H1 (cell line): ENCODE measurements around the gene ZNF773. TPM values are rescaled to one million over a fixed set of nuclear protein-coding genes. Genes with fewer than 3 reads are reported as not detected.

Experiments used
- CTCF ChIA-PET: fragments of 300-600 bp; sonication (Branson Sonifier 250); formaldehyde crosslinking; loops from one replicate; lab custom pipeline; 2021; ENCODE audit not compliant: partially characterized antibody; lab: Charles Lee
- POLR2A ChIA-PET: fragments of 300-600 bp; sonication (Branson Sonifier 250); formaldehyde crosslinking; loops from one replicate; lab custom pipeline; 2021; ENCODE audit warnings: inconsistent platforms; ENCODE audit not compliant: partially characterized antibody; lab: Charles Lee
- DNase-seq, 2 experiments: peaks; one replicate each; pipeline versions ENCODE4 v3.0.0 to v3.0.0-alpha.2; 2010 to 2022; ENCODE audit warnings: low spot score in 2 of 2, low read depth in 1 of 2, mixed read lengths in 1 of 2
- FAIRE-seq: peaks from 2 replicates; lab custom pipeline; 2011; peaks lifted over from hg19 to GRCh38; lab: Jason Lieb, UNC
- H2AFZ ChIP-seq: 2 replicates; pipeline ENCODE4 v1.8.1; 2012; ENCODE audit warnings: low read length, inconsistent platforms
- H2AK5ac ChIP-seq: 2 replicates; pipeline ENCODE4 v1.6.1; 2013; ENCODE audit warnings: low read depth, low read length
- H2BK120ac ChIP-seq: replicated peaks from 2 replicates; pipeline ENCODE3; 2013; ENCODE audit warnings: low read depth, low read length, inconsistent platforms
- H2BK12ac ChIP-seq: 2 replicates; pipeline ENCODE4 v1.6.1; 2013; ENCODE audit warnings: low read depth, low read length
- H2BK15ac ChIP-seq: 2 replicates; pipeline ENCODE4 v1.6.1; 2013; ENCODE audit warnings: low read length
- H2BK20ac ChIP-seq: 2 replicates; pipeline ENCODE4 v1.6.1; 2013; ENCODE audit warnings: low read length
- H2BK5ac ChIP-seq: 2 replicates; pipeline ENCODE4 v1.6.1; 2013; ENCODE audit warnings: low read depth, low read length
- H3K14ac ChIP-seq: 2 replicates; pipeline ENCODE4 v1.6.1; 2013; ENCODE audit warnings: inconsistent platforms; ENCODE audit not compliant: insufficient read length
- H3K18ac ChIP-seq: 2 replicates; pipeline ENCODE4 v1.6.1; 2013; ENCODE audit warnings: low read length; ENCODE audit errors: extremely low read depth
- H3K23ac ChIP-seq: 2 replicates; pipeline ENCODE4 v1.6.1; 2013; ENCODE audit warnings: inconsistent platforms; ENCODE audit not compliant: insufficient read length
- H3K23me2 ChIP-seq: 2 replicates; pipeline ENCODE4 v1.6.1; 2013; ENCODE audit warnings: low read depth, low read length
- H3K27ac ChIP-seq: 2 replicates; pipeline ENCODE4 v1.6.1; 2011; ENCODE audit warnings: low read depth, low read length, inconsistent platforms
- H3K27me3 ChIP-seq, 4 experiments: replicated peaks in 1 of 4; 1 replicate in 1 of 4; 2 replicates in 3 of 4; pipeline versions ENCODE4 v1.6.1 to v1.8.1; 2011 to 2013; ENCODE audit warnings: low read length in 3 of 4, mild to moderate bottlenecking in 3 of 4, inconsistent platforms in 2 of 4, mixed read lengths in 2 of 4, moderate library complexity in 1 of 4; ENCODE audit not compliant: control insufficient read depth in 3 of 4, insufficient read depth in 3 of 4; ENCODE audit errors: extremely low read depth in 1 of 4
- H3K36me3 ChIP-seq, 4 experiments: 2 replicates each; pipeline versions ENCODE4 v1.6.1 to v1.8.1; 2011 to 2013; ENCODE audit warnings: mild to moderate bottlenecking in 4 of 4, low read length in 3 of 4, moderate library complexity in 2 of 4, control low read depth in 1 of 4, inconsistent platforms in 1 of 4; ENCODE audit not compliant: insufficient read depth in 4 of 4, control insufficient read depth in 2 of 4
- H3K4ac ChIP-seq: replicated peaks from 2 replicates; pipeline ENCODE3; 2013; ENCODE audit warnings: low read length, low read depth, mixed read lengths, inconsistent platforms; ENCODE audit not compliant: insufficient read length
- H3K4me1 ChIP-seq, 4 experiments: replicated peaks in 1 of 4; 1 replicate in 1 of 4; 2 replicates in 3 of 4; pipeline versions ENCODE4 v1.6.1 to v1.8.1; 2011 to 2013; ENCODE audit warnings: low read length in 3 of 4, inconsistent platforms in 2 of 4, mixed read lengths in 1 of 4; ENCODE audit not compliant: insufficient read depth in 4 of 4, control insufficient read depth in 3 of 4
- H3K4me2 ChIP-seq, 2 experiments: 2 replicates each; pipeline versions ENCODE4 v1.6.1 to v1.8.1; 2011 to 2013; ENCODE audit warnings: low read depth in 2 of 2, low read length in 2 of 2, control low read depth in 1 of 2, inconsistent platforms in 1 of 2, mild to moderate bottlenecking in 1 of 2; ENCODE audit not compliant: insufficient read depth in 1 of 2
- H3K4me3 ChIP-seq, 4 experiments: fragments of 200-600, 300-600 bp in 1 of 4; sonication (generic), shearing (Covaris generic), sonication (Bioruptor Twin) in 1 of 4; 2 replicates each; pipeline versions ENCODE4 v1.5.1 to v1.8.1; 2011 to 2016; ENCODE audit warnings: low read length in 4 of 4, low read depth in 3 of 4, control low read depth in 2 of 4, inconsistent platforms in 2 of 4, mild to moderate bottlenecking in 2 of 4, mixed read lengths in 1 of 4, moderate library complexity in 1 of 4; ENCODE audit not compliant: insufficient read depth in 2 of 4; ENCODE audit errors: extremely low read depth in 1 of 4
- H3K56ac ChIP-seq: replicated peaks from 2 replicates; pipeline ENCODE3; 2013; ENCODE audit warnings: low read depth, mild to moderate bottlenecking, mixed read lengths, low read length, inconsistent platforms; ENCODE audit not compliant: insufficient read length
- H3K79me1 ChIP-seq: 2 replicates; pipeline ENCODE4 v1.6.1; 2013; ENCODE audit warnings: low read depth, low read length, control low read depth
- H3K79me2 ChIP-seq, 2 experiments: 2 replicates each; pipeline versions ENCODE4 v1.6.1 to v1.8.1; 2012 to 2013; ENCODE audit warnings: low read length in 2 of 2, mild to moderate bottlenecking in 2 of 2, inconsistent platforms in 1 of 2; ENCODE audit not compliant: insufficient read depth in 2 of 2, control insufficient read depth in 1 of 2
- H3K9ac ChIP-seq, 4 experiments: replicated peaks in 1 of 4; 1 replicate in 1 of 4; 2 replicates in 3 of 4; pipeline versions ENCODE4 v1.6.1 to v1.8.1; 2011 to 2013; ENCODE audit warnings: low read depth in 3 of 4, low read length in 3 of 4, control low read depth in 2 of 4, mild to moderate bottlenecking in 2 of 4, moderate library complexity in 2 of 4, inconsistent platforms in 1 of 4; ENCODE audit errors: extremely low read depth in 1 of 4
- H3K9me3 ChIP-seq, 2 experiments: 2 replicates each; pipeline versions ENCODE4 v1.6.1 to v1.8.1; 2012 to 2013; ENCODE audit warnings: mild to moderate bottlenecking in 2 of 2, moderate library complexity in 2 of 2, control low read depth in 1 of 2, inconsistent platforms in 1 of 2, low read depth in 1 of 2, low read length in 1 of 2, mixed read lengths in 1 of 2; ENCODE audit not compliant: insufficient read depth in 2 of 2
- H4K20me1 ChIP-seq, 2 experiments: replicated peaks in 1 of 2; 2 replicates each; pipeline versions ENCODE3 to v1.8.1; 2011 to 2013; ENCODE audit warnings: inconsistent platforms in 2 of 2, low read length in 2 of 2, mild to moderate bottlenecking in 1 of 2; ENCODE audit not compliant: insufficient read depth in 2 of 2, control insufficient read depth in 1 of 2
- H4K5ac ChIP-seq: 2 replicates; pipeline ENCODE4 v1.6.1; 2013; ENCODE audit warnings: low read length, low read depth, mixed read lengths, inconsistent platforms; ENCODE audit not compliant: insufficient read length
- H4K8ac ChIP-seq: 2 replicates; pipeline ENCODE4 v1.8.0; 2013; ENCODE audit warnings: mild to moderate bottlenecking, moderate library complexity, low read length, inconsistent platforms; ENCODE audit not compliant: insufficient read depth; ENCODE audit errors: extremely low read depth
- H4K91ac ChIP-seq: replicated peaks from 2 replicates; pipeline ENCODE3; 2013; ENCODE audit warnings: low read length, mixed read lengths, inconsistent platforms; ENCODE audit not compliant: insufficient read length
- ASH2L ChIP-seq: fragments of 200-600, 300-600 bp; sonication (generic); IDR thresholded peaks from one replicate; pipeline ENCODE4 v1.7.1; 2017; ENCODE audit warnings: low read length
- CEBPB ChIP-seq: IDR thresholded peaks from 2 replicates; pipeline ENCODE4 v1.6.1; 2012; ENCODE audit warnings: low read depth, low read length
- CREB1 ChIP-seq: IDR thresholded peaks from 2 replicates; pipeline ENCODE4 v1.6.1; 2012; ENCODE audit warnings: inconsistent platforms
- HDAC2 ChIP-seq, 2 experiments: fragments of 300-600 bp in 1 of 2; sonication (generic) in 1 of 2; IDR thresholded peaks; 2 replicates each; pipeline ENCODE4 v1.6.1; 2011 to 2012; ENCODE audit warnings: low read depth in 2 of 2, low read length in 2 of 2, mild to moderate bottlenecking in 2 of 2, moderate library complexity in 2 of 2, borderline replicate concordance in 1 of 2, inconsistent platforms in 1 of 2
- SP1 ChIP-seq: IDR thresholded peaks from 2 replicates; pipeline ENCODE4 v1.6.1; 2011; ENCODE audit warnings: low read depth, low read length
- SP4 ChIP-seq: IDR thresholded peaks from 2 replicates; pipeline ENCODE4 v1.6.1; 2012; ENCODE audit warnings: low read length, inconsistent platforms
- SRF ChIP-seq: IDR thresholded peaks from 2 replicates; pipeline ENCODE4 v1.6.1; 2011; ENCODE audit warnings: mild to moderate bottlenecking, low read depth, low read length, moderate library complexity
- TCF12 ChIP-seq: IDR thresholded peaks from 2 replicates; pipeline ENCODE4 v1.6.1; 2011; ENCODE audit warnings: low read depth, mild to moderate bottlenecking, low read length
- WGBS, 2 experiments: shearing (Covaris generic) in 1 of 2; methylation state at CpG; one replicate each; pipeline versions ENCODE4 v1.1.6 to v1.1.7; 2013 to 2015; ENCODE audit warnings: low lambda C conversion rate in 2 of 2, mixed read lengths in 2 of 2, inconsistent platforms in 1 of 2, low coverage in 1 of 2, missing lambda C conversion rate in 1 of 2; ENCODE audit not compliant: insufficient replicate concordance in 2 of 2, insufficient coverage in 1 of 2, insufficient read length in 1 of 2; ENCODE audit errors: extremely low coverage in 1 of 2, missing lambda C conversion rate in 1 of 2; 5-methylcytosine and 5-hydroxymethylcytosine counted together
- polyA plus RNA-seq, 7 experiments: library from polyadenylated mRNA; depleted of rRNA in 3 of 7; stranded (reverse) in 5 of 7; unstranded in 2 of 7; fragments of >200 nt in 5 of 7; fragments of 200-250 nt in 2 of 7; gene quantifications; 1 replicate in 5 of 7; 2 replicates in 1 of 7; 4 replicates in 1 of 7; pipeline versions ENCODE4 v1.2.1 to v1.2.3, GENCODE V29; 2011 to 2013; ENCODE audit warnings: missing spikeins in 2 of 7, mixed read lengths in 2 of 7
- total RNA-seq: library from RNA; stranded (reverse); fragmentation: NEBNext Ultra II Directional; extraction: Animal tissue kit (Norgen Biotek cat#: 25700); gene quantifications from 2 replicates; pipeline ENCODE4 v1.2.1, GENCODE V29; 2021
- TF ChIP-seq, protein P1 (sequence below): IDR thresholded peaks from 2 replicates; pipeline ENCODE4 v1.6.1; 2012; ENCODE audit warnings: inconsistent platforms

Gene ZNF773
- total and polyA plus RNA-seq, 2 of the 8 experiments (the other 6 are each of a cell fraction or from before 2014, with no cell fraction given), result 4.2 to 8.3 TPM

DNA sequence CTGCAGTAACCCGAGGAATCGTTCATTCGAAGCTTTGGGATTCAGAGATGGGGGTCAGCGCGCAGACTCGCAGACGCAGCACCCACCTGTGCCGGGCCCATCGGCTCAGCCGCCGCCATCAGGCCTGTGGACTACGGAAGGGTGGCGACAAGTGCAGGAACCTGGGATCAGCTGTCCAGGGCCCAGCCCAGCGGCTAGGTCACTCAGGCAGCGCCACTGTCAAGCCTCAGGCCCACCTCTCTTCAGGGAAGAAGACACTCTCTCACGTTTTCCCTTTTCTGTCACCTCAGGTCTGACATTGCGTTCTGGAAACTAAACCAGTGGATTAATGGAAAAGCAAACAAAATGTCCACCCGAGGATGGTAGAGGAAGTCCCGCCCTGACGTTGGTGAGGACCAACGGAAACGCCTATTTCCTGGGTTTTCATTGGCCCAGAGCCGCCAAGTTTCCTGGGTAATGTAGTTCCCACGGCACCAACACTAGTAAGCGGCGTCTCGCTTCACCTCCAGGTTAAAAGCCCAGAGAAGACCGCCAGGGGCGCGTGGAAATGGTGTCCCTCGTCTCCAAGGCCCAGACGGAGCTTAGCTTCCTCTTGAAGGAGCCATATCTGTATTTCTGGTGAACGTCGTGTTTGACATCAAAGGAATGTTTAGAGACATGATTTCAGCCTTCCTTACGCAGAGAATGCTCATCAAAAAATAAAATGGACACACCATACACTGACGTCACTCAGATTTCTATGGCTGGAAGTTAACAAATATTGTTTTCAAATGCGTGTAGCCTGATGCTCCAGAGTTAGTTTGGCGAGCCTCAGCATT lies 22.3 kb upstream of the ZNF773 start, which contains the start of gene ZNF772:
TSS of gene ZNF772 (minus strand) at position 376 of the 818 bp plus-strand sequence. CDS start at position 119, 257 bp downstream.
- no peak within 1 kb of the TSS for H3K14ac ChIP-seq
- H3K4me3 ChIP-seq, result peak within 1 kb of the TSS; percentile 89 to 97 (median 96)
- peaks cover 4% of the 10 kb centered on the region for H3K23me2 ChIP-seq
- WGBS, 2 experiments, result 11% methylated on average over 38 of the region's 38 CpGs; no CpG with 5 or more reads in 1 of the 2 experiments
- no peak within 1 kb of the TSS for H3K4ac ChIP-seq
- DNase-seq, result peak; percentile 84 to 93
- peak within 1 kb of the TSS in 3 of 4 experiments; percentile 90 to 97 (median 91); a peak in 6 of 7 replicates for H3K9ac ChIP-seq
- no peak within 1 kb of the TSS for H3K23ac ChIP-seq
- CTCF ChIA-PET, result interaction anchor here (0.6 to 3.2 kb wide), 11 partner anchors 8 to 204 kb away, joined by 3 to 15 read pairs (median 3); partner anchors contain the start of gene ZNF419
- peak within 1 kb of the TSS; percentile 61 for H4K5ac ChIP-seq
- peaks cover 39 to 51% of the 10 kb centered on the region in 2 experiments for H3K9me3 ChIP-seq
- no peak within 1 kb of the TSS for H2BK120ac ChIP-seq
- H4K8ac ChIP-seq, result peak within 1 kb of the TSS; percentile 96; the same call in 1 of the 2 replicates
- H2AK5ac ChIP-seq, result no peak within 1 kb of the TSS
- peak; percentile 99 for FAIRE-seq
- no peak within 1 kb of the TSS for H3K56ac ChIP-seq
- H2AFZ ChIP-seq, result peak within 1 kb of the TSS; percentile 100
- H3K27me3 ChIP-seq, result peaks cover 0 to 1% (median 0%) of the 10 kb centered on the region in 4 experiments; a peak in 2 of 7 replicates
- peaks cover 13 to 37% (median 31%) of the 10 kb centered on the region in 4 experiments for H3K36me3 ChIP-seq
- H2BK12ac ChIP-seq, result no peak within 1 kb of the TSS
- H3K27ac ChIP-seq, result peak within 1 kb of the TSS; percentile 85
- H3K4me1 ChIP-seq, result no peaks in the 10 kb centered on the region
- peak within 1 kb of the TSS; percentile 94 for H2BK5ac ChIP-seq
- H4K20me1 ChIP-seq, result no peaks in the 10 kb centered on the region
- peaks cover 8% of the 10 kb centered on the region; the same call in 1 of the 2 replicates for H3K79me1 ChIP-seq
- H3K4me2 ChIP-seq, result peak within 1 kb of the TSS; percentile 76 to 78
- peaks cover 3 to 21% of the 10 kb centered on the region in 2 experiments; a peak in 2 of 4 replicates for H3K79me2 ChIP-seq
- POLR2A ChIA-PET, result interaction anchor here (0.6 to 2.4 kb wide), 7 partner anchors 8 to 232 kb away, joined by 3 to 14 read pairs (median 6); partner anchors contain the start of genes ZNF154, ZNF419 and ZNF749
- H2BK15ac ChIP-seq, result no peak within 1 kb of the TSS; the same call in 1 of the 2 replicates
- no peak within 1 kb of the TSS for H2BK20ac ChIP-seq
- H3K18ac ChIP-seq, result peak within 1 kb of the TSS; percentile 79
- H4K91ac ChIP-seq, result peak within 1 kb of the TSS; percentile 26
- TF ChIP-seq HDAC2 (IDR thresholded peaks at IDR 0.05; ENCODE audit: borderline replicate concordance in 1 of 2, low read depth in 2 of 2, low read length in 2 of 2), result peak in 1 of 2 experiments; percentile 82; a peak in 1 of 4 replicates
- TF ChIP-seq CEBPB, result no peak
- TF ChIP-seq, protein P1, sequence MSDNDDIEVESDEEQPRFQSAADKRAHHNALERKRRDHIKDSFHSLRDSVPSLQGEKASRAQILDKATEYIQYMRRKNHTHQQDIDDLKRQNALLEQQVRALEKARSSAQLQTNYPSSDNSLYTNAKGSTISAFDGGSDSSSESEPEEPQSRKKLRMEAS, result peak; percentile 57
- peak; percentile 92 for TF ChIP-seq SP1
- TF ChIP-seq CREB1, result peak; percentile 54
- TF ChIP-seq ASH2L, result peak; percentile 71
- TF ChIP-seq SRF, result no peak
- TF ChIP-seq TCF12, result no peak
- no peak for TF ChIP-seq SP4
